A549 treated with CORT108297 at 1 μM for 4 hours (cell line): ENCODE results near the gene SLC25A53. TPM values are rescaled to one million over a fixed set of nuclear protein-coding genes. Genes with fewer than 3 reads are reported as not detected.

Source experiments
- total RNA-seq: library from RNA; stranded (reverse); fragments of 200-300 nt; extraction: Qiagen RNA extraction; gene quantifications from 5 replicates; pipeline ENCODE4 v1.2.3, GENCODE V29; 2022

Gene SLC25A53
- total RNA-seq = 3.5 to 4.4 TPM (median 3.9 TPM) in 5 replicates

GRCh38 chrX:104156630-104157529 is at the start of gene SLC25A53:
TSS of gene SLC25A53 (minus strand) at chrX:104157009. CDS start at chrX:104105257, 51,752 bp downstream.

GRCh38 chrX:104165894-104166734 is 9.3 kb upstream of the SLC25A53 start, which contains the start of gene FAM199X:
TSS of gene FAM199X (plus strand) at chrX:104166453. CDS start at chrX:104166786, 333 bp downstream.

GRCh38 chrX:104112326-104112951 is 44.4 kb downstream of the SLC25A53 start, which contains the start of gene ZCCHC18:
TSS of gene ZCCHC18 (plus strand) at chrX:104112523. CDS start at chrX:104114112, 1,589 bp downstream.

GRCh38 chrX:104075778-104076445 is 80.9 kb downstream of the SLC25A53 start, which contains the start of gene TMSB15C:
TSS of gene TMSB15C (minus strand) at chrX:104076236.

Other genes starting within 250 kb of the SLC25A53 start
- gene TMSB15B, start 194.4 kb downstream of the SLC25A53 start, total RNA-seq = 5.0 to 6.3 TPM (median 5.8 TPM) in 5 replicates
- not detected in 5 replicates for gene H2BW1, start 143.3 kb downstream of the SLC25A53 start, total RNA-seq
- not detected in 5 replicates for gene H2BW2, start 117.1 kb downstream of the SLC25A53 start, total RNA-seq
- gene TMSB15C, start 80.8 kb downstream of the SLC25A53 start, total RNA-seq = 0.09 to 0.28 TPM (median 0.15 TPM) in 5 replicates
- gene ZCCHC18, start 44.5 kb downstream of the SLC25A53 start, total RNA-seq = 0.07 to 0.35 TPM (median 0.10 TPM) in 5 replicates
- 13.5 to 20.0 TPM (median 16.9 TPM) in 5 replicates for gene FAM199X, start 9.4 kb upstream of the SLC25A53 start, total RNA-seq
- 0.06 to 0.12 TPM in 2 of 5 replicates, not detected in the others for gene ESX1, start 97.9 kb upstream of the SLC25A53 start, total RNA-seq